GM21786 (cell line): ENCODE data around the gene TFAP2B.

Source experiments
- ATAC-seq: cut with Tn5 transposase; IDR thresholded peaks from one replicate; pipeline ENCODE4 v1.9.1; 2021; ENCODE audit not compliant: unreplicated experiment

The TFAP2B gene

GRCh38 chr6:50818673-50819072, at the start of gene TFAP2B:
TSS of gene TFAP2B (plus strand) at chr6:50818871. CDS start at chr6:50818892, 21 bp downstream.
- ATAC-seq, result no peak

GRCh38 chr6:50778696-50779095, 40.0 kb upstream of the TFAP2B start:
- ATAC-seq, result no peak

GRCh38 chr6:50780382-50780781, 38.3 kb upstream of the TFAP2B start:
- ATAC-seq, result no peak

GRCh38 chr6:50785921-50786320, 32.8 kb upstream of the TFAP2B start:
- no peak for ATAC-seq

DNA sequence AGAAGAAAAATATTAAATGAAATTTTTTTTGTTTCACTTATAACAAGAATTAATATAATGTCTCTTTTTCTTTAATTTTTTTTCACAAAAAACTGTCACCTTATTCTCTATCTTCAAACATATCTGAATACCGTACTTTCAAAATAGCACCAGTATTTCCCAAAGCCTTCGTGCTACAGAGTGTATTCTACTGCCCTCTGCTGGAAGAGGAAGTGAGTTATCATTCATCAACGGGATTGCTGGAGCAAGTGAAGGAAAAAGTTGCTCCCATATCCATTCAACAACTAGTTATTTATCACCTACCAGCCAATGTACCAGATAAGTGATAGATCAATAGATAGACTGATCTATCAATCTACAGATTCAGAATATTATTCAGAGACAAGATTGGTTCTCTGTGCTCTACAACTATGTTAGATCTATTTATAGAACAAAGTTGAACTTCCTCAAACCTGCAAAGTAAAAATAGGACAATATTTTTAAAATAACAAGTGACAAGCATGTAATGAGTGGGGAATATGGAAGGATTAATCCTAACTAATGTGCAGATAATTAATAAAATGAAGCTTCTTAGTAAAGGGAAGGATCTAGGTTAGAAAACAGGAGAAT, 26.7 kb upstream of the TFAP2B start:
- ATAC-seq, result peak; percentile 72

- ATAC-seq, result no peak
Observed at GRCh38 chr6:50792771-50793170, 25.9 kb upstream of the TFAP2B start.

DNA sequence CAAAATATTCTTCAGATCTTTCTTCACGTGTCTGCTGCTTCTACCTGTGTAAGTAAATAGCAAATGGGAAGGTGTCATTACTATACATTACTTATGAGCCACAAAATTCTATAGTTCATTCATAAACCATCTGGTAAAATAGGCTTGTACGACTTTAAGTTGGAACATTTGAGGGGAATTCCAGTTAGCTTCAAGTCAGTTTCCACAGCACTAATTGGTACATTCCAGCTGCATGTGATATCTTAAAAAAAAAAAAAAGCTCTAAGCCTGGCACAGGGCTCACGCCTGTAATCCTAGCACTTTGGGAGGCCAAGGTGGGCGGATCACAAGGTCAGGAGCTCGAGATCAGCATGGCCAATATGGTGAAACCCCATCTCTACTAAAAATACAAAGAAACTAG, 23.1 kb upstream of the TFAP2B start:
- no peak for ATAC-seq

- ATAC-seq, result no peak
Observed at GRCh38 chr6:50804283-50804682, 14.4 kb upstream of the TFAP2B start.

DNA sequence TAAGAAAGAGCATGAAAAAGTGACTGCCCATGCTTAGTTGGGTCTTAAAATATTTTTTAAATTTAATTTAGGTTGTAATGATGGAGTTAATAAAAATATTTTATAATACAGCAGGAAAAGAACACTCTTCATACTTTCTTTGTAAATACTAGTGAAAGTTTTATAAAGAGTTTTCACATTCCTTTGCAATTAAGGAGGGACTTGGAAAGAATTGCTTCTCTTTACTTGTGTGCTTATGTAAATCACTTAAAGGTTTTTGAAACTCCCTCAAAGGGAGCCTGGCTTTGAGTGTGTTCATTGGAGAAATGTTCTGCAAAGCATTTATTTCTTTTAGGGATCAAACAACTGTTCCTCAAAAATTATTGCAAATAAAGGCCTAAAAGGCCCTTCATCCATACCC, 11.6 kb upstream of the TFAP2B start:
- ATAC-seq, result no peak

- ATAC-seq, result peak; percentile 57
Observed at GRCh38 chr6:50815436-50816114, 3.1 kb upstream of the TFAP2B start.

DNA sequence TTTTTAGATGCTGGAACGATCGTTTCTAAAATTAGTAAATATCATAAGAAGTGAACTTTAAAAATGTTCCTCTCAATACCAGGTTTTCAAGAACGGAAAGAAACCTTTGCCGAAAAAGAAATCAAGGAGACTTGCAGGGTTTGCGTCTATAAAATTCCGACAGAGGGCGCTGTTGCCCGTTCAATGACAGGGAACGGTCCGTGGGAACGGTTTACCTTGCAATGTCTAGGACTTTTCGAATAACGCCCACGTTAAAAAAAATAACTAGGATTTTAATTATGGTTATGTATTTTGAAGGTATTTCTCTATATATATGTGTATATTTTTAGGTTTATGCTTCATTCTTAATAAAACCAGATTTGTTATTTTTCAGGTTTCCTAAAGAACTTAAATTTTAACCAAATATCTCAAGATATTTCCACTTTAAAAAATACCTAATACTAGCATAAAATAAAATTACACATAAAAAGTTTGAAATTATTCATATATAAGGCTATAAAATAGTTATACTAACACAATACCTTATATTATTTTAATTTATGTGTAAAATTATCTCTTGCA, 2.5 kb upstream of the TFAP2B start:
- peak; percentile 79 for ATAC-seq

DNA sequence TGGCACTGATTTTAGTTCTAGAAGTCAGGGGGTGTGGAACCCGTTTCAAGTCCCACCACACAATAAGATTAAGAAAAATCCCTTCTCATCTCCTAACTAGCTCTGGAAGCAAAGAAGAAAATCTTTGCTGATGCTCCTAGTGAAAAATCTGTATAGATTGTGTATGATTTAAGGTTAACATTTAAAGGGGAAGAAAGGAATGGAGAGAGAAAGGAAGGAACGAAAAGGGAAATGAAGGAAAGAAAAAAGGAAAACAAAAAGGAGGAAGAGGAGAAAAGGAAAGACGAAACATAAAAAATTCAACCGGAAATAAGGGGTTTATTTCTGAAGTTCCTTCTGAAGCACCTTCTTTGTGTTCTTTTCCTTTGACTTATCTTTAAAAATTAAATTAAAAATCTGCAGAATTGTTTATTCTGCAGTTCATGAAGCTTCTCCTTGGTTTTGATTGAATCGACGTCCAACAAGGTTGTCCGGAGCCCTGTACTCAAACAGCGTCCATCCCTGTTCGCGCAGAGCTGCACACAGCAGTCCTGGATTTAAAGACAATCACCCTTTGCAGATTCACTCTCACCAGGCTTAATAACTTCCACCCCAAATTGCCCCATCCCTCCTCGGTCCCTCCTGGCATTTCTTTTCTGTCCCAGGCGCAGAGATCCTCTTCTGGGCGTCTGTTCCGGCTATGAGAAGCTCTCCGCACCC, 1.6 kb upstream of the TFAP2B start:
- ATAC-seq, result no peak

- no peak for ATAC-seq
Observed at GRCh38 chr6:50817646-50817950, 1.1 kb upstream of the TFAP2B start.

GRCh38 chr6:50818020-50818419, 651 bp upstream of the TFAP2B start:
- no peak for ATAC-seq

- ATAC-seq, result no peak
Observed at GRCh38 chr6:50819466-50819903, 814 bp downstream of the TFAP2B start.

DNA sequence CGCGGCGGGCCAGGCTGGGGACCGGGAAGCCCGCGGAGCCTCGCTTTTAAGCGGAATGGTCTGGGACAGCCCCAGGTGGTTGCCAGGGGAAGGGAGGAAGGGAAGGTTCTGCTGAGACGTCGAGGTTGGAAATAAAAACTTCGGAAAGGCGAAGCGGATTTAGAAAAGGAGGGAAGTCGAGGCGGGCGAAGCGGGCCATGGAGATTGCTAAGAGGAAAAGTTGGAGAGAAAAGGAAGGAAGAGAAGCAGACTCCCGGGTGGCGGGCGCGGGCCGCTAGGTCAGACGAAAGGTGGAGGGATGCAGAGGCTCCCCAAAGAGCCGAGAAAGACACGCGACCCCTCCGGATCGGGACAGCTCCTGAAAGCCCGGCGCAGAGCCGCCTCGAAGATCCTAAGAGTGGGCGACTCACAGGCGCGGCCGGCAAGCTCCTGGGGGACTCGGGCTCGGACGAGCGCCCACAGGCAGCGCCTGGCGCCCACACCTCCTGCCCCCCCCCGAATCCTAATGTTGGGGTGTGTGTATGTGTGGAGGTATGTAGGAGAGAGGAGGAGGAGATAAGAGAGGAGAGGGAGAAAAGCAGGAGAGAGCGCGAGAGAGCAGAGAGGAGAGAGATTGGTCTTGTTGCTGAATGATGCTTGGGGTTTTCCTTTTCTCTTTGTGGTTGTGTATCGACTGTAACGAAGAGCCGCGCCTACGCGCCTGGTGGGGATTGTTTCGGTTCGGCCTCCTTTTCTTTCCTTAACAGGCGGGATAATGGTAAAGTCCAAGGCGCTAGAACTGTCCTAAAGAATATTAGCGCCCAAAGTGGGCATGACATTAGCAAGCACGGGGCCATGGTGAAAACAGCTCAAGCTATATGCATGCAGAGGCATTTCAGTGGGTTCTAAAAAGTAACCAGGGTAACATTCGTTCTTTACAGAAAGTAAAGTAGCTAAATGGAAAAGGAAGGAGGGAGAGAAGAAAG, 1.5 kb downstream of the TFAP2B start:
- ATAC-seq, result no peak

GRCh38 chr6:50820869-50821264, 2.2 kb downstream of the TFAP2B start:
- no peak for ATAC-seq

- ATAC-seq, result no peak
Observed at GRCh38 chr6:50821441-50822077, 2.9 kb downstream of the TFAP2B start.

DNA sequence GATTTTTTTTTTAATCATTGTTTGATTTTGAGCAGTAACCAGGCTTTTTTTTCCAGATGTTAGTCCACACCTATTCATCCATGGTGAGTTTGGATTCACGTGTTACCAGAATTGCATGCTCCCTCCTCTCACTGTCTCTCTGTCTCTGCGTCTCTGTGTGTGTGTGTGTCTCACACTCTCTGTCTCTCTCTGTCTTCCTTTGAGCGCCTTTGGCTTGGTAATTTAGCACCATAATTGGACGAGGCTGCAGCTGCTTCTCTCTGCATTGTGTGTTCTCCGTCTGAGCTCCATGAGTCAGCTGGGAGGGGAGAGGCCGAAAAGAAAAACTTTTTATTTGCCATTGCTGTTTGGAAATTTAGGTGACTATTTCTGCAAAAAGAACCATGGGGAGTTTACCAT, 3.4 kb downstream of the TFAP2B start:
- ATAC-seq, result no peak

- ATAC-seq, result no peak
Observed at GRCh38 chr6:50823094-50823920, 4.6 kb downstream of the TFAP2B start.
